ENCODE data around the gene RBL1. TPM values are rescaled to one million over a fixed set of nuclear protein-coding genes. Genes with fewer than 3 reads are reported as not detected.
A peak's percentile ranks its signal among the peaks of the same experiment; 100 is the strongest.

RBL1 gene
- total and polyA plus RNA-seq, 10 of the 15 experiments (the other 5 are each of a cell fraction or from before 2014, with no cell fraction given): 4.5 to 51.1 (median 24.9) TPM

GRCh38 chr20:36957875-36958667, 137.7 kb downstream of the RBL1 start:
- Histone ChIP-seq H3K4me3 (no peak overlapping the region), H3K4me1 (ENCODE audit: control insufficient read depth, insufficient read depth, low read length) (no peaks in the 10 kb centered on the region), H3K36me3 (ENCODE audit: control insufficient read depth in 2 of 2, insufficient read depth in 2 of 2, low read length in 1 of 2) (no peaks in the 10 kb centered on the region), H3K27me3 (replicated peaks in 1 of 2; ENCODE audit: control insufficient read depth in 2 of 2, insufficient read depth in 2 of 2, low read length in 1 of 2) (no peaks in the 10 kb centered on the region), H4K20me1 (ENCODE audit: control insufficient read depth, insufficient read depth) (no peaks in the 10 kb centered on the region), H3K9me3 (replicated peaks; ENCODE audit: control insufficient read depth, insufficient read depth, low read length) (peaks cover 5% of the 10 kb centered on the region), H3K79me2 (ENCODE audit: control insufficient read depth, insufficient read depth, low read length) (no peaks in the 10 kb centered on the region), H3K4me2 (ENCODE audit: control insufficient read depth, insufficient read depth) (no peak overlapping the region), H2AFZ (ENCODE audit: control insufficient read depth, low read depth, low read length) (peak overlapping the region; percentile 10; the same call in 1 of the 2 replicates), H3K9ac (ENCODE audit: control insufficient read depth, insufficient read depth, low read length) (no peak overlapping the region), H3K27ac (ENCODE audit: control insufficient read depth, insufficient read depth) (no peak overlapping the region)
- no TSS peak for BruUV-seq (replicated peaks)
- SMC1A ChIA-PET (ENCODE audit: uncharacterized antibody, unreplicated experiment): interaction anchor here (1.7 kb wide), 1 partner anchor 86 kb away, joined by 5 read pairs; no protein-coding TSS in a partner anchor
- TF ChIP-seq MTA2 (IDR thresholded peaks at IDR 0.05; ENCODE audit: low read depth) (peak; percentile 24; the same call in 1 of the 2 replicates), IKZF1 (conservative IDR thresholded peaks at IDR 0.05) (peak; percentile 73), BCL3 (IDR thresholded peaks at IDR 0.05; ENCODE audit: borderline replicate concordance, insufficient read depth, low read depth, low read length, poor library complexity, severe bottlenecking) (no peak), BHLHE40 (IDR thresholded peaks at IDR 0.05; ENCODE audit: borderline replicate concordance in 1 of 2, low read depth in 2 of 2, low read length in 1 of 2) (peak in 1 of 2 experiments; percentile 22; a peak in 1 of 4 replicates), SPI1 (IDR thresholded peaks at IDR 0.05; ENCODE audit: borderline replicate concordance, insufficient read depth, low read depth, low read length) (peak; percentile 77; the same call in 1 of the 2 replicates), ZSCAN29 (IDR thresholded peaks at IDR 0.05) (no peak), ATF7 (IDR thresholded peaks at IDR 0.05; ENCODE audit: low read depth) (peak; percentile 23; the same call in 1 of the 2 replicates), IKZF2 (IDR thresholded peaks at IDR 0.05) (peak; percentile 67 to 78; a peak in 3 of 4 replicates), GATAD2B (conservative IDR thresholded peaks at IDR 0.05; ENCODE audit: low read depth) (no peak), DPF2 (IDR thresholded peaks at IDR 0.05) (peak; percentile 62; the same call in 1 of the 2 replicates), POLR2AphosphoS2 (IDR thresholded peaks at IDR 0.05; ENCODE audit: low read depth, low read length) (no peak)
- DNase-seq (ENCODE audit: low read depth, low spot score): no peak
- intact Hi-C loops (cut with micrococcal nuclease; ENCODE audit: unreplicated experiment) (no loop called here), in situ Hi-C loops (cut with MboI) (no loop called here)
- 51% methylated on average over 10 of the region's 10 CpGs for WGBS (ENCODE audit: insufficient coverage, insufficient replicate concordance, low lambda C conversion rate, missing lambda C conversion rate)
- CTCF ChIA-PET: interaction anchor here (0.6 kb wide), 1 partner anchor 1091 kb away, joined by 4 read pairs; no protein-coding TSS in a partner anchor
- RAD21 ChIA-PET (ENCODE audit: unreplicated experiment): interaction anchor here (0.6 kb wide), 1 partner anchor 75 kb away, joined by 3 read pairs; no protein-coding TSS in a partner anchor
- POLR2A ChIA-PET: interaction anchor here (0.5 kb wide), 1 partner anchor 85 kb away, joined by 8 read pairs; no protein-coding TSS in a partner anchor
- peak; percentile 73 for ATAC-seq
- no peak for FAIRE-seq
